ENCODE measurements around the gene ABCC4. TPM values are rescaled to one million over a fixed set of nuclear protein-coding genes. Genes with fewer than 3 reads are reported as not detected.

Gene ABCC4
- total RNA-seq, 1 donor from 2014 or later: 1.6 TPM

GRCh38 chr13:95160112-95160906, 140.9 kb downstream of the ABCC4 start:
- no peak for DNase-seq (ENCODE audit: low read depth in 2 of 2)

- DNase-seq (ENCODE audit: low read depth in 2 of 2): no peak
Observed at GRCh38 chr13:95159458-95159857, 141.8 kb downstream of the ABCC4 start.

GRCh38 chr13:95156208-95156607, 145.0 kb downstream of the ABCC4 start:
- DNase-seq (ENCODE audit: low read depth in 2 of 2): peak; percentile 52 to 75

- DNase-seq (ENCODE audit: low read depth in 2 of 2): no peak
Observed at GRCh38 chr13:95155504-95155903, 145.7 kb downstream of the ABCC4 start.

- peak in 1 of 2 donors; percentile 15 for DNase-seq (ENCODE audit: low read depth in 2 of 2)
Observed at GRCh38 chr13:95155093-95155492, 146.2 kb downstream of the ABCC4 start.

- peak; percentile 82 to 84 for DNase-seq (ENCODE audit: low read depth in 2 of 2)
Observed at GRCh38 chr13:95154413-95154886, 146.8 kb downstream of the ABCC4 start.

- DNase-seq (ENCODE audit: low read depth in 2 of 2): peak; percentile 79 to 82
Observed at GRCh38 chr13:95153647-95154412, 147.4 kb downstream of the ABCC4 start.

GRCh38 chr13:95151942-95152587, 149.2 kb downstream of the ABCC4 start:
- no peak for DNase-seq (ENCODE audit: low read depth in 2 of 2)

- DNase-seq (ENCODE audit: low read depth in 2 of 2): no peak
Observed at GRCh38 chr13:95150555-95150954, 150.7 kb downstream of the ABCC4 start.

DNA sequence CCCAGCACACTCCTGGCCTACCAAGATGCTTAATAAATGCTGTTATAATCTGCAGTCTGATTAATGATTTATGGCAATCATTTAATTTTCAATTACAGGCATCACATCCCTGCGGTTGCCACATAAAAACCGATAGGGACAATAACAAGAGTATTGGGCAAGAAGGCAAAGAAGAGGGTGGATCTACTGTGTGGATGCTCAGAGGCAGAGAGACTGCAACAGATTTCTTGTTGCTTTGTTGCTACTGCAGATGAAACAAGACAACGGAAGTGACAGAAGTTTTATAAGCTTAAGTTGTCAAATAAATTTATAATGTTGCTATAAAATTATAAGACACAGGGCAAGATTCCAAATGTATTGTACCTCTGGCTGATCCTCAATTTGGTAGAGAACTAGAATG, 154.8 kb downstream of the ABCC4 start:
- DNase-seq (ENCODE audit: low read depth in 2 of 2): no peak

- DNase-seq (ENCODE audit: low read depth in 2 of 2): no peak
Observed at GRCh38 chr13:95145587-95145986, 155.7 kb downstream of the ABCC4 start.

GRCh38 chr13:95140502-95140901, 160.7 kb downstream of the ABCC4 start:
- DNase-seq (ENCODE audit: low read depth in 2 of 2): no peak

DNA sequence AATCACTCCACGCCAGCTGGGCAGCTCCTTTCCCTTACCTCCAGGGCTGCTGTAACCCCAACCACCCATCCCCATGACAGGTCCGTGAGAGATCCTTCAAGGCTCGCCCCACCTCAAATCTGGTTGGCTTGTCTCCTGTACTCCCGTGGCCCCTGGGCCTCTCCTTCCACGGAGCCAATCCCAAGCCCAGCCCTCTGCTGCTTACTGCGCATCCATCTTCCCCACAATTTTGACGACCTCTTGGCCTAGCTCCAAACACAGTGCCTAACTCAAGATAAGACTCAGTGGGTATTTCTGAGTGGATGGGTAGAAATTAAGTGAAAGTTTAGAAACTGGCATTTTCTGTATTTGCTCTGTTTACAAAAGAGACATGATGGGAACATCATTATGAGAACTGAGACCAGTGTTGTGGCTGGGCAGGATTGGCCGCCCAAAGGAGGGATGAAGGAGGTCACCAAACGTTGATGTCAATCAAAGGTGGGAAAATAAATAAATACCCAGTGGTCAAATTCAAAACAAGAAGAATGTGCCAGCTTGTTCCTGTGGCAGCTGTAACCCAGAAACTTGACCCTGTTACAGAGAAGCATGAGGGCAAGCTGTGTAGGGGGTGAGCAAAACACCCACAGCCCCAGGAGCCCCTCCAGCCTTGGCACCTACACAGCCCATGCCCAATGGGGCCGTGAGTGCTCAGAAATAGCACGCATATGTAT, 162.2 kb downstream of the ABCC4 start:
- no peak for DNase-seq (ENCODE audit: low read depth in 2 of 2)

GRCh38 chr13:95137096-95137495, 164.2 kb downstream of the ABCC4 start:
- peak; percentile 48 to 88 for DNase-seq (ENCODE audit: low read depth in 2 of 2)

DNA sequence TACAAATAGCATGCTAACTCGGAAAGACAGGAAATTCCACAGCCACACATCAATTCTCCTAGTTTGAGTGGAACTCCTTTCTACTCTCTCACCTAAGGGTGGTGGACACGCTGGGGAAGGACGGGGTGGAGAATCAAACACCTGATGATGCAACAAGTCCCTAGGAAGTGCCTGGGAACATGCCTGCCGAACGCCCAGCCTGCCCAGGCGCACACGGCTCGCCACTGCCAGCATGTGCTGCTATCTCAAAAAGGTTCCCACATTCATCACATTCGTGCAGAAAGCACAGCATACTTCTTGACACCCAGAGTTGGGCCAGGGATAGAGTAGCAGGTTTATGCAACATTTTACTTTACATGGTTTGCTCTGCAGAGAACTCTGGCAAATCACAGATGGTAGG, 164.6 kb downstream of the ABCC4 start:
- DNase-seq (ENCODE audit: low read depth in 2 of 2): no peak

DNA sequence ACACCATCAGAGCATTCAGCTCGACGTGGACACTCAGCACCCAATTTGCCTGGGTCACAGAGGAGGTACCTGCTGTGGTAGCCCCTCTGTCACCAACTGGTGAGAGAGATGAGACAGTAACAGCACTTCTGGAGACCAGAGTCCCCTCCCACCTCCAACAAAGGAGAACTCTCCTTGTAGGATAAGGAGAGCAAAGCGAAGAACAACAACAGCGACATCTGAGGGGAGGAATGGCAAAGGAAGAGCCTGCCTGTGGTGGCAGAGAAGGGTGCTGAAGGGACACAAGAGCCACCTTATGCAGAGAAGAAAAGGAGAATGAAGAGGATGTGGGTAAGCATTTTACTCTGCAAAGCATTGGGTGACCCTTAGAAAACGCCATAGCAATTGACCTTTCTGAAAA, 167.8 kb downstream of the ABCC4 start:
- DNase-seq (ENCODE audit: low read depth in 2 of 2): no peak

DNA sequence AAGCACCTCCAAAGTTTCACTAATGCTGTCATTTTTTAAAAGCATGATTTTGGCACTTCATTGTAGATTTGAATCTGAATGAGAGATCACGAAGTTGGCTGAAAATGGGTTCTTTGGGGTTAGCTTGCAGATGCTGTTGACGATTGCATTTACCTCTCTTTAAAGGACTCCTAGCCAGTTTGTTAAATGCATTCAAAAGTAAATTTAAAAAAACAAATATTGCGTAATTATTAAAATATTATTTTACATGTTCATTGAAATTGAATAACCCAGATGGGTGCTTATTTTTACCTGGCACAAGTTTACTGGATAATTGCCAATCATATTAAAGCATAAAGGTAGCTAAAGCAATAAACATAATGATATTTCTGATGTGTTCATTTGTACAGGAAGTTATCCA, 172.2 kb downstream of the ABCC4 start:
- DNase-seq (ENCODE audit: low read depth in 2 of 2): no peak

GRCh38 chr13:95128045-95128643, 173.1 kb downstream of the ABCC4 start:
- DNase-seq (ENCODE audit: low read depth in 2 of 2): peak; percentile 58 to 77

DNA sequence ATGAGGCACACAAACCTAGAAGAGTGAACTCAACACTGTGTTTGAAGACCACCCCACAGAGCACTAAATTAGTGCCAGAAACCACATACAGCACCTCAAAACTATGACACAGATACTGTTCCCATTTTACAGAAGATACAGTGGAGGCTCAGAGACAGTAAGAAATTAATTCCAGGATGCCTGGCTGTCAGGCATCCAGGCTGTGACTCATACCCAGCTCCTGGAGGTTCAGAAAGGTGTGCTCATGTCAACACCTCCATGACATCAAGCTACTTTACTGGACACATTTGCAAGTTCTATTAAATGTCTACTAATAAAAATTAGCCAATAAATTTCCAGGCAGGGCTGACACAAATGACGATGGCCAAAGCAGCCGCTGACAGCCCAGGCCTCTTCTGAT, 176.3 kb downstream of the ABCC4 start:
- DNase-seq (ENCODE audit: low read depth in 2 of 2): no peak

DNA sequence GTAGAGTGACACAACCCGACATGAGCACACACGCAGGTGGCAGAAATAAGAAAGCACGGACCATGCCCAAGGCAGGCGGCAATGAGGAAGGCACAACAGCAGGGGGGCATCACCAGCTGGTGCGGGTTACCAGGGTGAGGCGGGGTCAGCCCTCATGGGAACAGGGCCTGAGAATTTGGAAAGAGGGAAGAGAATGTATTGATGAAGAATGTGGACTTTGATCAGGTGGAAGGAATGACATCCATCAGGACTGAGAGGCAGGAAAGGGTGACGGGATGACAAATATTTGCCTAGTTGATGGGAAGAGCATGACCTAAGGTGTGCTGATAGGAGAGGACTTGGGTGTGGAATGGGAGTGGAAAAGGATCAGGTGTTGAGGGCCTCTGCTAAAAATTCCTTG, 177.5 kb downstream of the ABCC4 start:
- DNase-seq (ENCODE audit: low read depth in 2 of 2): no peak

- peak in 1 of 2 donors; percentile 51 for DNase-seq (ENCODE audit: low read depth in 2 of 2)
Observed at GRCh38 chr13:95122063-95122462, 179.2 kb downstream of the ABCC4 start.
